CD4-positive, alpha-beta memory T cell (primary cell): ENCODE results near the gene SH3BGR. TPM values are rescaled to one million over a fixed set of nuclear protein-coding genes. Genes with fewer than 3 reads are reported as not detected.

Experiments
- CTCF ChIA-PET: fragments of 350-600 bp; sonication (Branson Sonifier 250); formaldehyde crosslinking; loops from one replicate; lab custom pipeline; 2021; ENCODE audit warnings: inconsistent platforms; ENCODE audit not compliant: partially characterized antibody; lab: Charles Lee
- POLR2A ChIA-PET: fragments of 350-600 bp; sonication (Branson Sonifier 250); formaldehyde crosslinking; loops from one replicate; lab custom pipeline; 2021; ENCODE audit not compliant: partially characterized antibody; lab: Charles Lee
- DNase-seq, 5 donors: peaks; one replicate each; pipeline versions ENCODE4 v3.0.0 to v3.0.0-alpha.2; 2020 to 2022; ENCODE audit warnings: mixed read lengths in 1 of 5
- H3K27ac ChIP-seq: one replicate; pipeline ENCODE4 v1.7.0; 2013; ENCODE audit warnings: low read depth, low read length
- H3K27me3 ChIP-seq: 2 replicates; pipeline ENCODE4 v1.7.0; 2013; ENCODE audit warnings: mild to moderate bottlenecking, low read length, moderate library complexity; ENCODE audit not compliant: insufficient read depth
- H3K36me3 ChIP-seq: 2 replicates; pipeline ENCODE4 v1.7.0; 2013; ENCODE audit warnings: mild to moderate bottlenecking, low read length, moderate library complexity; ENCODE audit not compliant: insufficient read depth
- H3K4me1 ChIP-seq: 2 replicates; pipeline ENCODE4 v1.7.0; 2013; ENCODE audit warnings: mild to moderate bottlenecking, low read length, moderate library complexity; ENCODE audit not compliant: insufficient read depth
- H3K4me3 ChIP-seq, 2 donors: one replicate each; pipeline ENCODE4 v1.7.0; 2013; ENCODE audit warnings: low read length in 2 of 2, mild to moderate bottlenecking in 1 of 2
- H3K9me3 ChIP-seq, 2 donors: one replicate each; pipeline ENCODE4 v1.7.0; 2013; ENCODE audit warnings: low read length in 2 of 2, control low read depth in 1 of 2; ENCODE audit not compliant: control insufficient read depth in 1 of 2
- H3K27ac Mint-ChIP-seq, 7 donors: one replicate each; pipeline ENCODE4 v1.8.0; 2020 to 2021; ENCODE audit warnings: mixed read lengths in 7 of 7, mild to moderate bottlenecking in 6 of 7, inconsistent platforms in 3 of 7, moderate library complexity in 3 of 7
- H3K27me3 Mint-ChIP-seq, 2 donors: one replicate each; pipeline ENCODE4 v1.8.0; 2020 to 2021; ENCODE audit warnings: mixed read lengths in 2 of 2
- H3K36me3 Mint-ChIP-seq, 2 donors: one replicate each; pipeline ENCODE4 v1.8.0; 2020 to 2021; ENCODE audit warnings: mixed read lengths in 2 of 2, inconsistent platforms in 1 of 2, mild to moderate bottlenecking in 1 of 2
- H3K4me1 Mint-ChIP-seq, 4 donors: one replicate each; pipeline ENCODE4 v1.8.0; 2020 to 2021; ENCODE audit warnings: mixed read lengths in 4 of 4, mild to moderate bottlenecking in 1 of 4
- H3K4me3 Mint-ChIP-seq, 8 donors: one replicate each; pipeline ENCODE4 v1.8.0; 2020 to 2021; ENCODE audit warnings: mixed read lengths in 8 of 8, mild to moderate bottlenecking in 7 of 8, moderate library complexity in 6 of 8, inconsistent platforms in 3 of 8
- H3K9me3 Mint-ChIP-seq, 8 donors: one replicate each; pipeline ENCODE4 v1.8.0; 2020 to 2021; ENCODE audit warnings: mixed read lengths in 8 of 8, mild to moderate bottlenecking in 5 of 8, inconsistent platforms in 3 of 8, moderate library complexity in 1 of 8
- intact Hi-C: fragments of 100-400 bp; cut with micrococcal nuclease; formaldehyde crosslinking; loops from one replicate; pipeline ENCODE4 v1.15.1; 2023
- polyA plus RNA-seq, 2 donors: library from polyadenylated mRNA; unstranded; fragments of 300-500 nt; fragmentation: Illumina TruSeq; gene quantifications; one replicate each; pipeline ENCODE4 v1.2.3, GENCODE V29; 2021
- total RNA-seq, 2 experiments: library from RNA; stranded (reverse); gene quantifications; one replicate each; pipeline ENCODE4 v1.2.3, GENCODE V29; 2021

SH3BGR gene
- total and polyA plus RNA-seq, 4 experiments from 2014 or later: 0.58 to 2.5 (median 1.9) TPM

GRCh38 chr21:39463308-39463707 lies 11.5 kb downstream of the SH3BGR start:
- no peak for DNase-seq
- no peak overlapping the region for H3K4me3 ChIP-seq
- intact Hi-C loops: no loop called here
- Mint-ChIP-seq H3K27me3 (no peaks in the 10 kb centered on the region), H3K4me3 (no peak overlapping the region), H3K36me3 (peaks cover 0 to 1% of the 10 kb centered on the region in 2 donors), H3K9me3 (no peaks in the 10 kb centered on the region), H3K4me1 (no peaks in the 10 kb centered on the region), H3K27ac (no peak overlapping the region)
- H3K9me3 ChIP-seq: no peaks in the 10 kb centered on the region
- no peaks in the 10 kb centered on the region for H3K36me3 ChIP-seq
- POLR2A ChIA-PET: no interaction called here
- H3K27ac ChIP-seq: no peak overlapping the region
- H3K4me1 ChIP-seq: no peaks in the 10 kb centered on the region
- H3K27me3 ChIP-seq: no peaks in the 10 kb centered on the region
- CTCF ChIA-PET: interaction anchor here (0.5 kb wide), 1 partner anchor 65 kb away, joined by 3 read pairs; no protein-coding TSS in a partner anchor

GRCh38 chr21:39466584-39466983 lies 14.8 kb downstream of the SH3BGR start:
- Mint-ChIP-seq H3K9me3 (no peaks in the 10 kb centered on the region), H3K4me3 (no peak overlapping the region), H3K36me3 (peaks cover 0 to 1% of the 10 kb centered on the region in 2 donors), H3K27me3 (no peaks in the 10 kb centered on the region), H3K27ac (no peak overlapping the region), H3K4me1 (no peaks in the 10 kb centered on the region)
- Histone ChIP-seq H3K4me3 (no peak overlapping the region), H3K9me3 (no peaks in the 10 kb centered on the region), H3K36me3 (no peaks in the 10 kb centered on the region), H3K27me3 (no peaks in the 10 kb centered on the region), H3K4me1 (no peaks in the 10 kb centered on the region), H3K27ac (no peak overlapping the region)
- intact Hi-C loops: no loop called here
- ChIA-PET POLR2A (no interaction called here), CTCF (no interaction called here)
- DNase-seq: no peak

GRCh38 chr21:39467746-39468145 lies 16.0 kb downstream of the SH3BGR start:
- no peak overlapping the region for H3K4me3 Mint-ChIP-seq
- intact Hi-C loops: no loop called here
- no peak overlapping the region for H3K27ac Mint-ChIP-seq
- no peak overlapping the region for H3K4me3 ChIP-seq
- no peaks in the 10 kb centered on the region for H3K27me3 ChIP-seq
- no peak overlapping the region for H3K27ac ChIP-seq
- no peaks in the 10 kb centered on the region for H3K4me1 Mint-ChIP-seq
- H3K4me1 ChIP-seq: no peaks in the 10 kb centered on the region
- peaks cover 0 to 1% of the 10 kb centered on the region in 2 donors for H3K36me3 Mint-ChIP-seq
- ChIA-PET POLR2A (no interaction called here), CTCF (no interaction called here)
- H3K36me3 ChIP-seq: no peaks in the 10 kb centered on the region
- H3K27me3 Mint-ChIP-seq: no peaks in the 10 kb centered on the region
- H3K9me3 Mint-ChIP-seq: no peaks in the 10 kb centered on the region
- no peaks in the 10 kb centered on the region for H3K9me3 ChIP-seq
- no peak for DNase-seq

- DNase-seq: no peak
- Histone ChIP-seq H3K4me1 (no peaks in the 10 kb centered on the region), H3K27me3 (no peaks in the 10 kb centered on the region), H3K4me3 (no peak overlapping the region), H3K9me3 (no peaks in the 10 kb centered on the region), H3K36me3 (no peaks in the 10 kb centered on the region), H3K27ac (no peak overlapping the region)
- Mint-ChIP-seq H3K27me3 (no peaks in the 10 kb centered on the region), H3K27ac (no peak overlapping the region), H3K9me3 (no peaks in the 10 kb centered on the region), H3K4me3 (no peak overlapping the region), H3K36me3 (no peaks in the 10 kb centered on the region), H3K4me1 (no peaks in the 10 kb centered on the region)
- intact Hi-C loops: no loop called here
- ChIA-PET POLR2A (no interaction called here), CTCF (no interaction called here)
These were observed 16.8 kb downstream of the SH3BGR start for GRCh38 chr21:39468559-39468958.

GRCh38 chr21:39471598-39471997 lies 19.8 kb downstream of the SH3BGR start:
- Mint-ChIP-seq H3K27ac (no peak overlapping the region), H3K4me1 (no peaks in the 10 kb centered on the region), H3K27me3 (no peaks in the 10 kb centered on the region), H3K4me3 (no peak overlapping the region), H3K36me3 (peaks cover 0 to 5% of the 10 kb centered on the region in 2 donors), H3K9me3 (no peaks in the 10 kb centered on the region)
- POLR2A ChIA-PET: no interaction called here
- no peaks in the 10 kb centered on the region for H3K27me3 ChIP-seq
- no peak for DNase-seq
- intact Hi-C loops: no loop called here
- H3K4me1 ChIP-seq: no peaks in the 10 kb centered on the region
- no peaks in the 10 kb centered on the region for H3K9me3 ChIP-seq
- no peak overlapping the region for H3K27ac ChIP-seq
- CTCF ChIA-PET: no interaction called here
- H3K4me3 ChIP-seq: no peak overlapping the region
- H3K36me3 ChIP-seq: no peaks in the 10 kb centered on the region

GRCh38 chr21:39472786-39473185 lies 21.0 kb downstream of the SH3BGR start:
- no peak overlapping the region for H3K4me3 ChIP-seq
- no peaks in the 10 kb centered on the region for H3K4me1 ChIP-seq
- H3K27me3 Mint-ChIP-seq: no peaks in the 10 kb centered on the region
- intact Hi-C loops: no loop called here
- H3K4me3 Mint-ChIP-seq: no peak overlapping the region
- CTCF ChIA-PET: no interaction called here
- POLR2A ChIA-PET: no interaction called here
- H3K27me3 ChIP-seq: no peaks in the 10 kb centered on the region
- H3K4me1 Mint-ChIP-seq: no peaks in the 10 kb centered on the region
- H3K36me3 ChIP-seq: no peaks in the 10 kb centered on the region
- H3K27ac Mint-ChIP-seq: no peak overlapping the region
- no peak overlapping the region for H3K27ac ChIP-seq
- no peaks in the 10 kb centered on the region for H3K9me3 Mint-ChIP-seq
- no peaks in the 10 kb centered on the region for H3K9me3 ChIP-seq
- DNase-seq: no peak
- H3K36me3 Mint-ChIP-seq: peaks cover 0 to 5% of the 10 kb centered on the region in 2 donors

- ChIA-PET CTCF (no interaction called here), POLR2A (no interaction called here)
- peaks cover 0 to 2% (median 0%) of the 10 kb centered on the region in 8 donors for H3K9me3 Mint-ChIP-seq
- Histone ChIP-seq H3K4me1 (no peaks in the 10 kb centered on the region), H3K9me3 (no peaks in the 10 kb centered on the region), H3K27me3 (no peaks in the 10 kb centered on the region), H3K36me3 (no peaks in the 10 kb centered on the region), H3K27ac (no peak overlapping the region), H3K4me3 (no peak overlapping the region)
- H3K36me3 Mint-ChIP-seq: peaks cover 0 to 5% of the 10 kb centered on the region in 2 donors
- no peaks in the 10 kb centered on the region for H3K4me1 Mint-ChIP-seq
- H3K27ac Mint-ChIP-seq: no peak overlapping the region
- DNase-seq: no peak
- intact Hi-C loops: no loop called here
- H3K27me3 Mint-ChIP-seq: no peaks in the 10 kb centered on the region
- no peak overlapping the region for H3K4me3 Mint-ChIP-seq
These were observed 22.8 kb downstream of the SH3BGR start for GRCh38 chr21:39474611-39475010.
